Neural cell (in vitro differentiated cells): Measurements from ENCODE around the gene GNG13. TPM values are rescaled to one million over a fixed set of nuclear protein-coding genes. Genes with fewer than 3 reads are reported as not detected.

Source experiments
- H2AFZ ChIP-seq: fragments of 200-600, 300-800 bp; sonication (generic), shearing (Covaris generic); 2 replicates; pipeline ENCODE4 v1.6.0; 2014; ENCODE audit warnings: low read depth, mild to moderate bottlenecking, antibody characterized with exemption, low read length, moderate library complexity
- H3F3A ChIP-seq: fragments of 200-600 bp; shearing (Covaris generic); 2 replicates; pipeline ENCODE4 v1.6.1; 2016; ENCODE audit warnings: mild to moderate bottlenecking, moderate library complexity, mixed read lengths, antibody characterized with exemption, low read length; ENCODE audit not compliant: insufficient read depth, poor library complexity, severe bottlenecking
- H3K27ac ChIP-seq: fragments of 200-600, 300-800 bp; sonication (generic), shearing (Covaris generic); 2 replicates; pipeline ENCODE4 v1.5.1; 2014; ENCODE audit warnings: mild to moderate bottlenecking, low read length, moderate library complexity
- H3K27me3 ChIP-seq: fragments of 300-800, 200-600 bp; sonication (generic), shearing (Covaris generic); 2 replicates; pipeline ENCODE4 v1.6.0; 2014; ENCODE audit warnings: mild to moderate bottlenecking, low read depth, low read length, moderate library complexity; ENCODE audit not compliant: insufficient read depth
- H3K36me3 ChIP-seq: fragments of 300-800, 200-600 bp; sonication (generic), shearing (Covaris generic); 2 replicates; pipeline ENCODE4 v1.5.1; 2014; ENCODE audit warnings: mild to moderate bottlenecking, antibody characterized with exemption, low read length, moderate library complexity; ENCODE audit not compliant: insufficient read depth
- H3K4me2 ChIP-seq: fragments of 300-800, 200-600 bp; sonication (generic), shearing (Covaris generic); 2 replicates; pipeline ENCODE4 v1.6.0; 2014; ENCODE audit warnings: mild to moderate bottlenecking, low read length
- H3K4me3 ChIP-seq: fragments of 300-800, 200-600 bp; sonication (generic), shearing (Covaris generic); 2 replicates; pipeline ENCODE4 v1.5.1; 2014; ENCODE audit warnings: mild to moderate bottlenecking, low read length, moderate library complexity
- H3K79me2 ChIP-seq: fragments of 200-600 bp; shearing (Covaris generic); replicated peaks from 2 replicates; pipeline ENCODE4 v1.6.0; 2014; ENCODE audit warnings: mild to moderate bottlenecking, low read length, moderate library complexity; ENCODE audit not compliant: insufficient read depth
- H3K9ac ChIP-seq: fragments of 300-800, 200-600 bp; sonication (generic), shearing (Covaris generic); 2 replicates; pipeline ENCODE4 v1.6.1; 2016; ENCODE audit warnings: mild to moderate bottlenecking, low read length, mixed read lengths
- H3K9me2 ChIP-seq: fragments of 200-600 bp; shearing (Covaris generic); 2 replicates; pipeline ENCODE4 v1.6.1; 2016; ENCODE audit warnings: mild to moderate bottlenecking, low read length, mixed read lengths; ENCODE audit not compliant: insufficient read depth
- H3K9me3 ChIP-seq: fragments of 200-600, 300-800 bp; sonication (generic), shearing (Covaris generic); 2 replicates; pipeline ENCODE4 v1.6.1; 2016; ENCODE audit warnings: mild to moderate bottlenecking, mixed run types, low read length, moderate library complexity, mixed read lengths
- H4K20me1 ChIP-seq: fragments of 200-600 bp; shearing (Covaris generic); 2 replicates; pipeline ENCODE4 v1.6.1; 2016; ENCODE audit warnings: mild to moderate bottlenecking, mixed run types; ENCODE audit not compliant: insufficient read depth
- EP300 ChIP-seq: fragments of 450-650 bp; conservative IDR thresholded peaks from 2 replicates; pipeline ENCODE4 v1.6.1; 2014; ENCODE audit warnings: antibody characterized with exemption, mild to moderate bottlenecking, moderate library complexity; ENCODE audit not compliant: poor library complexity, severe bottlenecking
- EZH2 ChIP-seq: fragments of 200-600, 300-800 bp; shearing (Covaris generic), sonication (generic); IDR thresholded peaks from 2 replicates; pipeline ENCODE4 v1.6.1; 2014; ENCODE audit warnings: antibody characterized with exemption, low read length, borderline replicate concordance, mild to moderate bottlenecking; ENCODE audit not compliant: insufficient read depth, poor library complexity, severe bottlenecking
- MXI1 ChIP-seq: fragments of 450-650 bp; conservative IDR thresholded peaks from 2 replicates; pipeline ENCODE4 v1.6.1; 2014; ENCODE audit warnings: antibody characterized with exemption, mild to moderate bottlenecking; ENCODE audit not compliant: poor library complexity, severe bottlenecking
- POLR2AphosphoS5 ChIP-seq: IDR thresholded peaks from 2 replicates; pipeline ENCODE4 v1.6.1; 2012
- RAD21 ChIP-seq: fragments of 450-650 bp; conservative IDR thresholded peaks from 2 replicates; pipeline ENCODE4 v1.6.1; 2014; ENCODE audit warnings: antibody characterized with exemption, mild to moderate bottlenecking, moderate library complexity
- SMC3 ChIP-seq: fragments of 450-650 bp; conservative IDR thresholded peaks from 2 replicates; pipeline ENCODE4 v1.6.1; 2014; ENCODE audit warnings: antibody characterized with exemption, mild to moderate bottlenecking, moderate library complexity; ENCODE audit not compliant: poor library complexity
- TAF1 ChIP-seq: IDR thresholded peaks from 2 replicates; pipeline ENCODE4 v1.6.1; 2012; ENCODE audit warnings: low read depth
- polyA plus RNA-seq: library from polyadenylated mRNA; depleted of rRNA; stranded (reverse); fragments of >200 nt; gene quantifications from 2 replicates; pipeline ENCODE4 v1.2.3, GENCODE V29; 2014
- TF ChIP-seq, protein P1 (sequence below): fragments of 450-650 bp; IDR thresholded peaks from 2 replicates; pipeline ENCODE4 v1.5.1; 2014; ENCODE audit warnings: antibody characterized with exemption, mild to moderate bottlenecking, moderate library complexity; ENCODE audit not compliant: poor library complexity, severe bottlenecking
- TF ChIP-seq, protein P2 (sequence below): IDR thresholded peaks from 2 replicates; pipeline ENCODE4 v1.6.1; 2012; ENCODE audit warnings: borderline replicate concordance

The GNG13 gene
- polyA plus RNA-seq, 1 donor from 2014 or later = not detected

DNA sequence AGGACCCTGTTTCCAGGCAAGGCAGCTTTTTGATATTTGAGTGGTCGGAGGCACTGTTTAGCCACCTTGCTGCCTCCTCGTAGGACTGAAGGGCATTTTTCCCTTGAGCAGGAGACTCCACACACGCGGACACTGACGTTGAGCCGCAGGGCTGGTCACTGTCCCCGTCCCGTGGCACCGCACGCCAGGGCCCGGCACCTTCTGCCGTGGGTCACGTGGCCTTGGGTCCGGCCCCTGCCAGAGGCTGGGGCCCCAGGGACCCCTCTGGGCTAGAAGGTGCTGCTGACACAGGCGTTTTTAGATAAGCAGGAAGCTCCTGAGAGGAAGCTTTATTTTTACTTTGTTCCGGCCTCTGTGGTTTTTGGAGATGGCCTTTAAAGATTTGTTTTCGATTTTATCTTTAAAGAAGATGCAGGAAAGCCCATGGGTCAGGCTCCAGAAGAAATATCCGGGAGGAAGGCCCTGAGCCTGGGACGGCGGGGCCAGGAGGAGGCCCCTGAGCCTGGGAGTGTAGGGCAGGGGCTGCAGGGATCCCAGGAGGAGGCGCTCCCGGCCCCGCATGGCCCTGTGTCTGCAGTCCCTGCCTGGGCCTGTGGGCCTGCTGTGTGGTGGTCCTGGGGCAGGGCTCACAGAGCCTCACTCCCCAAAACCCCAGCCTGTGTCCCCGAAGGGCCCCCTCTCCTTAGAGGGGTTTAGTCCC is 30.5 kb upstream of the GNG13 start:
- Histone ChIP-seq H3K4me2 (no peak overlapping the region), H4K20me1 (no peaks in the 10 kb centered on the region), H3K36me3 (no peaks in the 10 kb centered on the region), H3K27ac (no peak overlapping the region), H3F3A (no peaks in the 10 kb centered on the region), H2AFZ (no peak overlapping the region), H3K79me2 (no peaks in the 10 kb centered on the region), H3K4me3 (no peak overlapping the region), H3K27me3 (no peaks in the 10 kb centered on the region), H3K9me2 (no peaks in the 10 kb centered on the region), H3K9me3 (peaks cover 8% of the 10 kb centered on the region), H3K9ac (no peak overlapping the region)
- TF ChIP-seq POLR2AphosphoS5 (no peak), RAD21 (no peak), EZH2 (no peak), MXI1 (no peak), SMC3 (no peak), EP300 (no peak), TAF1 (no peak)
- TF ChIP-seq, protein P1, sequence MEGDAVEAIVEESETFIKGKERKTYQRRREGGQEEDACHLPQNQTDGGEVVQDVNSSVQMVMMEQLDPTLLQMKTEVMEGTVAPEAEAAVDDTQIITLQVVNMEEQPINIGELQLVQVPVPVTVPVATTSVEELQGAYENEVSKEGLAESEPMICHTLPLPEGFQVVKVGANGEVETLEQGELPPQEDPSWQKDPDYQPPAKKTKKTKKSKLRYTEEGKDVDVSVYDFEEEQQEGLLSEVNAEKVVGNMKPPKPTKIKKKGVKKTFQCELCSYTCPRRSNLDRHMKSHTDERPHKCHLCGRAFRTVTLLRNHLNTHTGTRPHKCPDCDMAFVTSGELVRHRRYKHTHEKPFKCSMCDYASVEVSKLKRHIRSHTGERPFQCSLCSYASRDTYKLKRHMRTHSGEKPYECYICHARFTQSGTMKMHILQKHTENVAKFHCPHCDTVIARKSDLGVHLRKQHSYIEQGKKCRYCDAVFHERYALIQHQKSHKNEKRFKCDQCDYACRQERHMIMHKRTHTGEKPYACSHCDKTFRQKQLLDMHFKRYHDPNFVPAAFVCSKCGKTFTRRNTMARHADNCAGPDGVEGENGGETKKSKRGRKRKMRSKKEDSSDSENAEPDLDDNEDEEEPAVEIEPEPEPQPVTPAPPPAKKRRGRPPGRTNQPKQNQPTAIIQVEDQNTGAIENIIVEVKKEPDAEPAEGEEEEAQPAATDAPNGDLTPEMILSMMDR = no peak
- TF ChIP-seq, protein P2, sequence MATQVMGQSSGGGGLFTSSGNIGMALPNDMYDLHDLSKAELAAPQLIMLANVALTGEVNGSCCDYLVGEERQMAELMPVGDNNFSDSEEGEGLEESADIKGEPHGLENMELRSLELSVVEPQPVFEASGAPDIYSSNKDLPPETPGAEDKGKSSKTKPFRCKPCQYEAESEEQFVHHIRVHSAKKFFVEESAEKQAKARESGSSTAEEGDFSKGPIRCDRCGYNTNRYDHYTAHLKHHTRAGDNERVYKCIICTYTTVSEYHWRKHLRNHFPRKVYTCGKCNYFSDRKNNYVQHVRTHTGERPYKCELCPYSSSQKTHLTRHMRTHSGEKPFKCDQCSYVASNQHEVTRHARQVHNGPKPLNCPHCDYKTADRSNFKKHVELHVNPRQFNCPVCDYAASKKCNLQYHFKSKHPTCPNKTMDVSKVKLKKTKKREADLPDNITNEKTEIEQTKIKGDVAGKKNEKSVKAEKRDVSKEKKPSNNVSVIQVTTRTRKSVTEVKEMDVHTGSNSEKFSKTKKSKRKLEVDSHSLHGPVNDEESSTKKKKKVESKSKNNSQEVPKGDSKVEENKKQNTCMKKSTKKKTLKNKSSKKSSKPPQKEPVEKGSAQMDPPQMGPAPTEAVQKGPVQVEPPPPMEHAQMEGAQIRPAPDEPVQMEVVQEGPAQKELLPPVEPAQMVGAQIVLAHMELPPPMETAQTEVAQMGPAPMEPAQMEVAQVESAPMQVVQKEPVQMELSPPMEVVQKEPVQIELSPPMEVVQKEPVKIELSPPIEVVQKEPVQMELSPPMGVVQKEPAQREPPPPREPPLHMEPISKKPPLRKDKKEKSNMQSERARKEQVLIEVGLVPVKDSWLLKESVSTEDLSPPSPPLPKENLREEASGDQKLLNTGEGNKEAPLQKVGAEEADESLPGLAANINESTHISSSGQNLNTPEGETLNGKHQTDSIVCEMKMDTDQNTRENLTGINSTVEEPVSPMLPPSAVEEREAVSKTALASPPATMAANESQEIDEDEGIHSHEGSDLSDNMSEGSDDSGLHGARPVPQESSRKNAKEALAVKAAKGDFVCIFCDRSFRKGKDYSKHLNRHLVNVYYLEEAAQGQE = no peak

DNA sequence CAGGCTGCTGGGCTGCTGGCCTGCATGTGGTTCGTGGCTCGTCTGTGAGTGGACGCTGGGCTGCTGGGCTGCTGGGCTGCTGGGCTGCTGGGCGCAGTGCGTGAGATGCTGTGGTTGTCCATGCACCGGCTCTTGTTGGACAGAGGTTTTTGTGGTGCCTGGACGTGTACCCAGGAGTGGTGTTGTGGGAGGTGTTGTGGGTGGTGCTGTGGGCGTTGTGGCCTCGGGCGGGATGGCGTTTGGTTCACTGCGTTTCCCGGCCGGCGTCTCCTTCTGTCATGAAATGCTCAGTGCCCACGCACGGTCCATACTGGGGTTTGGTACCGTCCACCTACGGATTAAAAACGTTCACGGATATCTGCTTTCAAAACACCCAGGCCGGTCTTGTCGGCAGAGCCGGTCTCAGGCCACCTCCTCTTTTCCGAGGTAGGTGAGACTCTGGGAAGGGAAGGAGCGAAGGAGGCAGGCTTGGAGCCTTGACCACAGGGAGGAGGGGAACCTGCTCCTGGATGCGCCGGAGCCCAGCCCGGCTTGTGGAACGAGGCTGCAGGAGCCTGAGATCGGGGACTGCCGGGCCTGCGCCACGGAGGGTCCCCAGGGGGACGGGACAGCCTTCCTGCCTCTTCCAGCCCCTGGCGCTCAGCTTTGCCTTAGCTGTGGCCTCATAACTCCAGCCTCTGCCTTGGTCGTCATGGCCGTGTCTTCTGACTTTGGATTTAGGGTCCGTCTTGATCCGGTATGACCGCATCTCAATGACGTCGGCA is 29.8 kb upstream of the GNG13 start:
- Histone ChIP-seq H2AFZ (no peak overlapping the region), H3K9me3 (peaks cover under 1% of the 10 kb centered on the region)

More for the DNA sequence above, 29.8 kb upstream of the GNG13 start:
- no peaks in the 10 kb centered on the region for H3K27me3 ChIP-seq
- no peak overlapping the region for H3K4me3 ChIP-seq
- no peaks in the 10 kb centered on the region for H3K36me3 ChIP-seq
- no peaks in the 10 kb centered on the region for H3K79me2 ChIP-seq
- H3K9ac ChIP-seq = no peak overlapping the region
- no peaks in the 10 kb centered on the region for H3K9me2 ChIP-seq
- TF ChIP-seq, protein P2 = no peak
- TF ChIP-seq EP300 (no peak), EZH2 (no peak), MXI1 (no peak), TAF1 (no peak), POLR2AphosphoS5 (no peak), SMC3 (no peak), RAD21 (no peak)
- TF ChIP-seq, protein P1 = no peak
- H3K4me2 ChIP-seq = no peak overlapping the region
- no peaks in the 10 kb centered on the region for H3F3A ChIP-seq
- H3K27ac ChIP-seq = no peak overlapping the region
- no peaks in the 10 kb centered on the region for H4K20me1 ChIP-seq
